ENCODE results near the gene TARS2.

- no peak for TF ChIP-seq CTCF (conservative IDR thresholded peaks at IDR 0.05; ENCODE audit: low read length)
- no peak for TF ChIP-seq EZH2phosphoT487 (IDR thresholded peaks at IDR 0.05; ENCODE audit: borderline replicate concordance, low read depth, low read length)
These were observed 49.9 kb downstream of the TARS2 start for GRCh38 chr1:150536836-150537731.
